Measurements from ENCODE around the gene ZNF784. TPM values are rescaled to one million over a fixed set of nuclear protein-coding genes. Genes with fewer than 3 reads are reported as not detected.

Gene ZNF784
- total and polyA plus RNA-seq, 2 of the 13 experiments (the other 11 are each of a cell fraction or from before 2014, with no cell fraction given) = 4.1 to 4.2 TPM

GRCh38 chr19:55581145-55581822 lies 43.1 kb downstream of the ZNF784 start (continued):
- TF ChIP-seq ZBTB25 (CRISPR knock-in tag; IDR thresholded peaks at IDR 0.05) = peak; percentile 54; the same call in 1 of the 2 replicates
- TF ChIP-seq IRF1 (CRISPR knock-in tag; IDR thresholded peaks at IDR 0.05; ENCODE audit: low read depth) = 0 out of 2 replicates have a peak, but pooled peaks have one; percentile 37
- TF ChIP-seq GTF3A (CRISPR knock-in tag; conservative IDR thresholded peaks at IDR 0.05) = 0 out of 2 replicates have a peak, but pooled peaks have one; percentile 62
- TF ChIP-seq CBX1 (IDR thresholded peaks at IDR 0.05; ENCODE audit: low read depth) = no peak
- peak; percentile 49; the same call in 1 of the 2 replicates for TF ChIP-seq ZNF607 (CRISPR knock-in tag; IDR thresholded peaks at IDR 0.05; ENCODE audit: borderline replicate concordance)
- peak; percentile 42 for TF ChIP-seq HOXA9 (CRISPR knock-in tag; IDR thresholded peaks at IDR 0.05; ENCODE audit: borderline replicate concordance)
- TF ChIP-seq ZBTB49 (CRISPR knock-in tag; IDR thresholded peaks at IDR 0.05; ENCODE audit: borderline replicate concordance) = peak; percentile 79; the same call in 1 of the 2 replicates
- no peak for TF ChIP-seq TMF1 (CRISPR knock-in tag; IDR thresholded peaks at IDR 0.05; ENCODE audit: low read depth)
- no peak for TF ChIP-seq FOXA1 (IDR thresholded peaks at IDR 0.05)
- peak; percentile 59; the same call in 1 of the 2 replicates for TF ChIP-seq FOXA1 (CRISPR knock-in tag; IDR thresholded peaks at IDR 0.05)
- peak; percentile 69; the same call in 1 of the 2 replicates for TF ChIP-seq HES4 (CRISPR knock-in tag; IDR thresholded peaks at IDR 0.05; ENCODE audit: borderline replicate concordance)
- TF ChIP-seq TFDP2 (CRISPR knock-in tag; IDR thresholded peaks at IDR 0.05) = no peak
- TF ChIP-seq EEA1 (CRISPR knock-in tag; IDR thresholded peaks at IDR 0.05; ENCODE audit: borderline replicate concordance) = peak; percentile 82; the same call in 1 of the 2 replicates
- 0 out of 2 replicates have a peak, but pooled peaks have one; percentile 18 for TF ChIP-seq SOX5 (CRISPR knock-in tag; IDR thresholded peaks at IDR 0.05; ENCODE audit: borderline replicate concordance)
- TF ChIP-seq ATF5 (CRISPR knock-in tag; IDR thresholded peaks at IDR 0.05; ENCODE audit: low read depth) = peak; percentile 72; the same call in 1 of the 2 replicates
- peak; percentile 47; the same call in 1 of the 2 replicates for TF ChIP-seq FOXK1 (CRISPR knock-in tag; IDR thresholded peaks at IDR 0.05; ENCODE audit: borderline replicate concordance, low read depth)
- peak; percentile 85; the same call in 1 of the 2 replicates for TF ChIP-seq ZNF780A (CRISPR knock-in tag; IDR thresholded peaks at IDR 0.05)
- TF ChIP-seq ZXDC (CRISPR knock-in tag; IDR thresholded peaks at IDR 0.05) = no peak
- no peak for TF ChIP-seq HOXA3 (CRISPR knock-in tag; IDR thresholded peaks at IDR 0.05)

Measured in HepG2 (cell line).